Erythroblast (primary cell): ENCODE results near the gene FBLN5.

ENCODE experiments used
- GATA1 ChIP-seq: IDR thresholded peaks from 2 replicates; pipeline ENCODE4 v1.6.1; 2011; ENCODE audit warnings: low read depth, mild to moderate bottlenecking, control low read depth, low read length, moderate library complexity
- POLR2A ChIP-seq: IDR thresholded peaks from 2 replicates; pipeline ENCODE4 v1.6.1; 2011; ENCODE audit warnings: mild to moderate bottlenecking, low read length

DNA sequence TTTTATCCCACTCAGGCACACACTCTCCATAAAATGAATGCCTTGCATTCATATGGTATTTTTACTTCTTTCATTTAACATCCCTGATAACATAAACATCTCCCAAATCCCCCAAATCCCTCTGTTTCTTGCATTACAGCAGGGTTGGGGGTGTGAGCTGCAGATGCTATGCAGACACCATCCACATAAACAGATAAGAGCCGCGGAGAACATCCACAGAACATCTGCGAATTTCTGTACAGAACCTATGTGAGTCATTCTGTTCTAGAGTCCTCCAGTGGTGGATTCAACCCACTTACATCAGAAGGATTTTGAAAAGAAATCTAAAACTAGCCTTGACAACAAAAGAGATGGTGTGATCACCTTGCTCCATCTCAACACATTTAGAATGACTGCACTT is 20.3 kb downstream of the FBLN5 start:
- TF ChIP-seq POLR2A (no peak), GATA1 (no peak)
